PFSK-1 (cell line): ENCODE measurements around the gene ZNF792.

ENCODE experiments used
- FOXP2 ChIP-seq: optimal IDR thresholded peaks from 2 replicates; pipeline ENCODE3; 2011; ENCODE audit warnings: borderline replicate concordance, control low read depth, inconsistent platforms; ENCODE audit not compliant: insufficient read depth; ENCODE audit errors: extremely low read length, extremely low read depth
- POLR2AphosphoS5 ChIP-seq: IDR thresholded peaks from 2 replicates; pipeline ENCODE4 v1.6.1; 2012; ENCODE audit warnings: low read depth, mild to moderate bottlenecking, control low read depth, low read length, moderate library complexity
- REST ChIP-seq, 2 experiments: IDR thresholded peaks; 2 replicates each; pipeline versions ENCODE4 v1.6.1 to v1.8.0; 2011 to 2012; ENCODE audit warnings: low read depth in 2 of 2, low read length in 2 of 2, control low read depth in 1 of 2, inconsistent platforms in 1 of 2, mild to moderate bottlenecking in 1 of 2, moderate library complexity in 1 of 2; ENCODE audit not compliant: insufficient read depth in 1 of 2
- SIN3A ChIP-seq: IDR thresholded peaks from 2 replicates; pipeline ENCODE4 v1.6.1; 2012; ENCODE audit warnings: mild to moderate bottlenecking, low read length, moderate library complexity, borderline replicate concordance; ENCODE audit not compliant: insufficient read depth
- TAF1 ChIP-seq: IDR thresholded peaks from 2 replicates; pipeline ENCODE4 v1.6.1; 2012; ENCODE audit warnings: low read length, control low read depth, borderline replicate concordance; ENCODE audit not compliant: insufficient read depth

GRCh38 chr19:34969721-34970120, 5.7 kb upstream of the ZNF792 start:
- no peak for TF ChIP-seq POLR2AphosphoS5
- TF ChIP-seq SIN3A, result no peak
- no peak for TF ChIP-seq REST (IDR thresholded peaks at IDR 0.05; ENCODE audit: insufficient read depth in 1 of 2, low read depth in 2 of 2, low read length in 2 of 2)
- no peak for TF ChIP-seq TAF1
- TF ChIP-seq FOXP2, result no peak
